Measurements from ENCODE around the gene TXNRD3. TPM values are rescaled to one million over a fixed set of nuclear protein-coding genes. Genes with fewer than 3 reads are reported as not detected.

The TXNRD3 gene
- total and polyA plus RNA-seq, 10 donors = 3.7 to 12.9 (median 6.5) TPM

- Histone ChIP-seq H3K4me3 (no peak overlapping the region), H3K36me3 (no peaks in the 10 kb centered on the region), H3K27ac (no peak overlapping the region), H3K9me3 (no peaks in the 10 kb centered on the region), H3K4me1 (peaks cover 0 to 20% (median 7%) of the 10 kb centered on the region in 6 donors), H3K27me3 (replicated peaks in 1 of 7) (peaks cover 0 to 5% (median 0%) of the 10 kb centered on the region in 7 donors)
- 58 to 80% (median 74%) methylated on average over 2 of the region's 2 CpGs for WGBS, 5 donors
- no peak for DNase-seq
- intact Hi-C loops (cut with DNase I; ENCODE audit: low total_unique reads) = no loop called here
- TF ChIP-seq POLR2AphosphoS5 (IDR thresholded peaks at IDR 0.05) (no peak), POLR2A (IDR thresholded peaks at IDR 0.05) (no peak), CTCF (IDR thresholded peaks at IDR 0.05 in 8 of 11, conservative IDR thresholded peaks at IDR 0.05 in 3 of 11) (no peak)
Measured at GRCh38 chr3:126685493-126685892, 30.6 kb upstream of the TXNRD3 start.

DNA sequence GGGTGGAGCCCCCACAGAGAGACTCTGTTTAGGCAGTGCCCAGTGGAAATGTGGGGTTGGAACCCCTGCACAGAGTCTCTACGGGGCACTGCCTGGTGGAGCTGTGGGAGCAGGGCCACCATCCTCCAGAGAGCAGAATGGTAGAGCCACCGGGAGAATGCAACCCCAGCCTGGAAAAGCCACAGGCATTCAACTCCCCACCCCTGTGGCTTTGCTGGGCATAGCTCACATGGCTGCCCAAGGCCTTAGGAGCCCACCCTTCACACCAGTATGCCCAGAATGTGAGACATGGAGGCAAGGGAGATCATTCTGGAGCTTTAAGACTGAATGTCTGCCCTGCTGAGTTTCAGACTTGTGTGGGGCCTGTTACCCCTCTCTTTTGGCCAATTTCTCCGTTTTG lies 30.1 kb upstream of the TXNRD3 start:
- no peak overlapping the region for H3K4me3 ChIP-seq
- intact Hi-C loops (cut with DNase I; ENCODE audit: low total_unique reads) = no loop called here
- no peak for DNase-seq
- H3K27me3 ChIP-seq (replicated peaks in 1 of 7) = peaks cover 0 to 5% (median 0%) of the 10 kb centered on the region in 7 donors
- H3K9me3 ChIP-seq = no peaks in the 10 kb centered on the region
- WGBS, 5 donors = 62 to 95% (median 89%) methylated on average over 2 to 3 of the region's 3 CpGs
- peaks cover 0 to 20% (median 7%) of the 10 kb centered on the region in 6 donors for H3K4me1 ChIP-seq
- no peak overlapping the region for H3K27ac ChIP-seq
- no peak for TF ChIP-seq POLR2AphosphoS5 (IDR thresholded peaks at IDR 0.05)
- TF ChIP-seq CTCF (IDR thresholded peaks at IDR 0.05 in 8 of 11, conservative IDR thresholded peaks at IDR 0.05 in 3 of 11) = no peak
- no peaks in the 10 kb centered on the region for H3K36me3 ChIP-seq

GRCh38 chr3:126684218-126684751 lies 29.4 kb upstream of the TXNRD3 start:
- intact Hi-C loops (cut with DNase I; ENCODE audit: low total_unique reads) = no loop called here
- no peak for DNase-seq
- Histone ChIP-seq H3K9me3 (no peaks in the 10 kb centered on the region), H3K36me3 (no peaks in the 10 kb centered on the region), H3K4me1 (peaks cover 0 to 25% (median 10%) of the 10 kb centered on the region in 6 donors), H3K27ac (no peak overlapping the region), H3K4me3 (no peak overlapping the region), H3K27me3 (replicated peaks in 1 of 7) (peaks cover 0 to 12% (median 0%) of the 10 kb centered on the region in 7 donors)
- WGBS, 5 donors = 31 to 46% (median 38%) methylated on average over 6 to 7 of the region's 7 CpGs
- TF ChIP-seq POLR2AphosphoS5 (IDR thresholded peaks at IDR 0.05) (no peak), POLR2A (IDR thresholded peaks at IDR 0.05) (no peak), CTCF (IDR thresholded peaks at IDR 0.05 in 8 of 11, conservative IDR thresholded peaks at IDR 0.05 in 3 of 11) (no peak)

DNA sequence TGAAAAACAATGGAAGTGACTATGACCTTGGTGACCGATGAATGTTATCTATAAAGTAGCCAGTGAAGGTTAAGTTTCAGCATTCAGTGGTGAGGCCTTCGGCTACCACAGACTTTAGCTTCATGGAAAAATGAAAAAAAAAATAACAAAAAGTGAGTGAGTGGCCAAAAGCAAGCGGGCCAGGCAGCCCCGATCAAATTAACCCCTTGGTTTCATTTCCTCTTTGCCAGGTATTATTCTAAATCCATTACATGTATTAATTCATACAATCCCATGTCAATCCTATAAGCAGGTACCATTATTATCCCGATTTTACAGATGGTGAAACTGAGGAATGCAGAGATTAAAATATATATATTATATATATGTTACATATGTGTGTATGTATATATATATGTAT lies 28.1 kb upstream of the TXNRD3 start:
- H3K9me3 ChIP-seq = no peaks in the 10 kb centered on the region
- H3K4me3 ChIP-seq = no peak overlapping the region
- TF ChIP-seq POLR2AphosphoS5 (IDR thresholded peaks at IDR 0.05) (no peak), POLR2A (IDR thresholded peaks at IDR 0.05) (no peak), CTCF (IDR thresholded peaks at IDR 0.05 in 8 of 11, conservative IDR thresholded peaks at IDR 0.05 in 3 of 11) (no peak)
- H3K27ac ChIP-seq = no peak overlapping the region
- intact Hi-C loops (cut with DNase I; ENCODE audit: low total_unique reads) = no loop called here
- peaks cover 0 to 33% (median 15%) of the 10 kb centered on the region in 6 donors for H3K4me1 ChIP-seq
- 54 to 72% (median 59%) methylated on average over 5 of the region's 5 CpGs for WGBS, 5 donors
- peaks cover 0 to 20% (median 0%) of the 10 kb centered on the region in 7 donors for H3K27me3 ChIP-seq (replicated peaks in 1 of 7)
- no peaks in the 10 kb centered on the region for H3K36me3 ChIP-seq
- no peak for DNase-seq

All from spleen (tissue), 11 donors.